Cardiac septum (tissue), 1 donor: ENCODE results near the gene TNFRSF19. TPM values are rescaled to one million over a fixed set of nuclear protein-coding genes. Genes with fewer than 3 reads are reported as not detected.
"Not testable (repeated sequence)": the region's sequence is repeated elsewhere in the genome, so short reads cannot be mapped to it uniquely, and the experiment has no call there.

Experiments
- DNase-seq: peaks from one replicate; pipeline ENCODE4 v3.0.0-alpha.2; 2020; ENCODE audit warnings: low spot score
- intact Hi-C: fragments of 100-400 bp; cut with DNase I; formaldehyde crosslinking; loops from one replicate; pipeline ENCODE4 v1.14.0; 2022
- total RNA-seq: library from RNA; stranded (reverse); fragmentation: NEBNext Ultra II Directional; extraction: Animal tissue kit (Norgen Biotek cat#: 25700); gene quantifications from one replicate; pipeline ENCODE4 v1.2.1, GENCODE V29; 2021
- donor health status: DM: no; HTN: no; CAD: no.

TNFRSF19 gene
- total RNA-seq, 1 donor from 2014 or later, result 20.0 TPM

- no peak for DNase-seq
- intact Hi-C loops, result no loop called here
Measured at GRCh38 chr13:23672616-23673015, 102.4 kb downstream of the TNFRSF19 start.

- intact Hi-C loops, result no loop called here
- DNase-seq, result no peak
Measured at GRCh38 chr13:23673354-23673753, 103.1 kb downstream of the TNFRSF19 start.

GRCh38 chr13:23673867-23674605 lies 103.8 kb downstream of the TNFRSF19 start:
- DNase-seq, result no peak
- intact Hi-C loops, result no loop called here

- intact Hi-C loops, result no loop called here
- DNase-seq, result no peak
Measured at GRCh38 chr13:23674795-23675640, 104.8 kb downstream of the TNFRSF19 start.

GRCh38 chr13:23677679-23678288 lies 107.6 kb downstream of the TNFRSF19 start:
- intact Hi-C loops, DNase-seq: not testable (repeated sequence)

GRCh38 chr13:23678795-23679194 lies 108.6 kb downstream of the TNFRSF19 start:
- DNase-seq, result no peak
- intact Hi-C loops, result no loop called here

GRCh38 chr13:23679220-23679619 lies 109.0 kb downstream of the TNFRSF19 start:
- intact Hi-C loops, result no loop called here
- DNase-seq, result no peak

- DNase-seq, result no peak
- intact Hi-C loops, result no loop called here
Measured at GRCh38 chr13:23680845-23681669, 110.8 kb downstream of the TNFRSF19 start.

- no peak for DNase-seq
Measured at GRCh38 chr13:23683084-23683483, 112.9 kb downstream of the TNFRSF19 start.

GRCh38 chr13:23684647-23685046 lies 114.4 kb downstream of the TNFRSF19 start:
- no peak for DNase-seq
- intact Hi-C loops, result no loop called here

More at GRCh38 chr13:23683084-23683483, 112.9 kb downstream of the TNFRSF19 start:
- intact Hi-C loops, result no loop called here

GRCh38 chr13:23685416-23685815 lies 115.2 kb downstream of the TNFRSF19 start:
- no peak for DNase-seq
- intact Hi-C loops, result no loop called here

GRCh38 chr13:23686948-23687347 lies 116.7 kb downstream of the TNFRSF19 start:
- intact Hi-C loops, result no loop called here
- no peak for DNase-seq

GRCh38 chr13:23687614-23688013 lies 117.4 kb downstream of the TNFRSF19 start:
- no peak for DNase-seq
- intact Hi-C loops, result no loop called here

GRCh38 chr13:23688336-23688735 lies 118.1 kb downstream of the TNFRSF19 start:
- DNase-seq, result no peak
- intact Hi-C loops, result no loop called here

GRCh38 chr13:23690668-23691067 lies 120.5 kb downstream of the TNFRSF19 start:
- intact Hi-C loops, result no loop called here
- no peak for DNase-seq

- no peak for DNase-seq
- intact Hi-C loops, result no loop called here
Measured at GRCh38 chr13:23692816-23693215, 122.6 kb downstream of the TNFRSF19 start.

- intact Hi-C loops, result no loop called here
Measured at GRCh38 chr13:23695196-23695595, 125.0 kb downstream of the TNFRSF19 start.

GRCh38 chr13:23695711-23696464 lies 125.7 kb downstream of the TNFRSF19 start:
- no peak for DNase-seq
- intact Hi-C loops, result no loop called here

More at GRCh38 chr13:23695196-23695595, 125.0 kb downstream of the TNFRSF19 start:
- no peak for DNase-seq

- intact Hi-C loops, result no loop called here
- DNase-seq, result no peak
Measured at GRCh38 chr13:23696610-23697009, 126.4 kb downstream of the TNFRSF19 start.
